NT2/D1 (cell line): ENCODE data around the gene CIROP.

Experiments
- YY1 ChIP-seq: IDR thresholded peaks from 2 replicates; pipeline ENCODE4 v1.6.1; 2011; ENCODE audit not compliant: insufficient read length, insufficient read depth
- ZNF274 ChIP-seq: IDR thresholded peaks from 2 replicates; pipeline ENCODE4 v1.6.1; 2011; ENCODE audit warnings: mild to moderate bottlenecking, low read depth, low read length

DNA sequence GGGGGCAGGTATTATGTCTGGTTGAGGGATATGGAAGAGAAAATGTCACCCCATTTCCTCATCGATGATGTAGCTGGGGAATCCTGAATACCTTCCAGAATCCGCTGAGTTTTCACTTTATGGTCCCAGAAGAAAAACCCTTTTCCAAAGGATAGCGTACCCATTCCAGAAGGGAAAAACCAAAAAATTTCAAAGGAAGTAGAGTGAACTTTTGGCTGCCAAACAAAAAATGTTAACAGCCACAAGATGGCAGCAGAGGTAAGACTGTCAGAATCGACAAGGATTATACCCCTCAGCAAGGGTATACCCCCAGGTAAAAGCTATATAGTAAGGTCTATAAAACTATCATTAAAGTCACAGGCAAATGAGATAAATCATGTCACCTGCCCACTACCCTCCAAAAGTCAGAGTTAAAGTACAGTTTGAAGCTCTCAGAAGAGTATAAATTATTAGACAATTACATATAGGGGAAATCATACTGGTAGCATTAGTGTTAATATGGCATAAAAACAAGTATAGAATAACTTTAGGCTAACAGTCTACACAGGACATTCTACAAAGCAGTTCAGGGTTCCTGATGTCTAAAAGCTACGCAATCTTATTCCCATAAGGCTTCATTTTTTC lies 27.9 kb downstream of the CIROP start:
- TF ChIP-seq YY1 (no peak), ZNF274 (no peak)
